ENCODE data around the gene PGA4. TPM values are rescaled to one million over a fixed set of nuclear protein-coding genes. Genes with fewer than 3 reads are reported as not detected.

Gene PGA4
- polyA plus RNA-seq, 3 donors, result 1.5 to 33.5 (median 7.0) TPM

GRCh38 chr11:61274084-61274483 lies 51.9 kb downstream of the PGA4 start:
- H3K9ac ChIP-seq (ENCODE audit: insufficient read depth, low read length, poor library complexity, severe bottlenecking), result no peak overlapping the region

GRCh38 chr11:61275191-61275590 lies 53.0 kb downstream of the PGA4 start:
- Histone ChIP-seq H4K20me1 (ENCODE audit: insufficient read depth, low read length) (no peaks in the 10 kb centered on the region), H3K9me3 (replicated peaks in 1 of 2; ENCODE audit: control insufficient read depth in 1 of 2, insufficient read depth in 1 of 2, low read length in 2 of 2) (no peaks in the 10 kb centered on the region), H3K4me3 (replicated peaks in 1 of 3; ENCODE audit: low read depth in 2 of 3, low read length in 3 of 3) (no peak overlapping the region), H3K27me3 (ENCODE audit: control insufficient read depth in 2 of 2, insufficient read depth in 2 of 2, low read length in 2 of 2) (no peaks in the 10 kb centered on the region), H3K79me2 (ENCODE audit: insufficient read depth, low read length) (no peaks in the 10 kb centered on the region), H3K36me3 (replicated peaks in 1 of 2; ENCODE audit: control insufficient read depth in 1 of 2, insufficient read depth in 2 of 2, low read length in 2 of 2) (no peaks in the 10 kb centered on the region), H2AFZ (ENCODE audit: insufficient read depth, low read depth, low read length, poor library complexity, severe bottlenecking) (no peak overlapping the region), H3K4me2 (replicated peaks; ENCODE audit: extremely low read depth, low read length, poor library complexity, severe bottlenecking) (no peak overlapping the region), H3K4me1 (ENCODE audit: control insufficient read depth in 1 of 2, insufficient read depth in 2 of 2, low read length in 2 of 2) (no peaks in the 10 kb centered on the region), H3K27ac (ENCODE audit: low read depth in 1 of 2, low read length in 2 of 2) (no peak overlapping the region), H3K9ac (ENCODE audit: insufficient read depth, low read length, poor library complexity, severe bottlenecking) (no peak overlapping the region)
- peaks cover 0 to 1% (median 0%) of the 10 kb centered on the region in 7 donors for H3K9me3 Mint-ChIP-seq
- no peaks in the 10 kb centered on the region for H3K36me3 Mint-ChIP-seq
- intact Hi-C loops (cut with micrococcal nuclease), result no loop called here
- TF ChIP-seq CTCF (IDR thresholded peaks at IDR 0.05), result no peak
- no peaks in the 10 kb centered on the region for H3K4me1 Mint-ChIP-seq
- H3K4me3 Mint-ChIP-seq, result no peak overlapping the region
- WGBS (ENCODE audit: insufficient coverage), result 90% methylated on average over 2 of the region's 4 CpGs
- DNase-seq, result no peak
- peaks cover 0 to 6% (median 3%) of the 10 kb centered on the region in 3 donors for H3K27me3 Mint-ChIP-seq (ENCODE audit: low read depth in 3 of 3)
- H3K27ac Mint-ChIP-seq, result no peak overlapping the region

More at GRCh38 chr11:61274084-61274483, 51.9 kb downstream of the PGA4 start:
- Histone ChIP-seq H3K79me2 (ENCODE audit: insufficient read depth, low read length) (no peaks in the 10 kb centered on the region), H3K9me3 (replicated peaks in 1 of 2; ENCODE audit: control insufficient read depth in 1 of 2, insufficient read depth in 1 of 2, low read length in 2 of 2) (no peaks in the 10 kb centered on the region), H3K27ac (ENCODE audit: low read depth in 1 of 2, low read length in 2 of 2) (no peak overlapping the region), H3K36me3 (replicated peaks in 1 of 2; ENCODE audit: control insufficient read depth in 1 of 2, insufficient read depth in 2 of 2, low read length in 2 of 2) (no peaks in the 10 kb centered on the region), H3K4me3 (replicated peaks in 1 of 3; ENCODE audit: low read depth in 2 of 3, low read length in 3 of 3) (no peak overlapping the region), H4K20me1 (ENCODE audit: insufficient read depth, low read length) (no peaks in the 10 kb centered on the region), H2AFZ (ENCODE audit: insufficient read depth, low read depth, low read length, poor library complexity, severe bottlenecking) (no peak overlapping the region), H3K27me3 (ENCODE audit: control insufficient read depth in 2 of 2, insufficient read depth in 2 of 2, low read length in 2 of 2) (no peaks in the 10 kb centered on the region), H3K4me2 (replicated peaks; ENCODE audit: extremely low read depth, low read length, poor library complexity, severe bottlenecking) (no peak overlapping the region), H3K4me1 (ENCODE audit: control insufficient read depth in 1 of 2, insufficient read depth in 2 of 2, low read length in 2 of 2) (no peaks in the 10 kb centered on the region)
- Mint-ChIP-seq H3K4me3 (no peak overlapping the region), H3K36me3 (no peaks in the 10 kb centered on the region), H3K9me3 (peaks cover 0 to 1% (median 0%) of the 10 kb centered on the region in 7 donors), H3K4me1 (no peaks in the 10 kb centered on the region), H3K27ac (peak overlapping the region in 1 of 7 donors; percentile 3), H3K27me3 (ENCODE audit: low read depth in 3 of 3) (peaks cover 0 to 6% (median 4%) of the 10 kb centered on the region in 3 donors)
- intact Hi-C loops (cut with micrococcal nuclease), result no loop called here
- WGBS (ENCODE audit: insufficient coverage), result 100% methylated on average over 1 of the region's 4 CpGs
- TF ChIP-seq CTCF (IDR thresholded peaks at IDR 0.05), result no peak
- no peak for DNase-seq

Data from CD14-positive monocyte (primary cell).